Stimulated activated CD4-positive, alpha-beta T cell treated with anti-CD3 and anti-CD28 coated beads, TNF-alpha, amount 100 ng/mL, for 1 hour (primary cell): ENCODE data around the gene ZNF394.

Experiments used
- DNase-seq, 3 donors: peaks; one replicate each; pipeline ENCODE4 v3.0.0-alpha.2; 2020; ENCODE audit warnings: low read depth in 3 of 3, low spot score in 1 of 3

Gene ZNF394

DNA sequence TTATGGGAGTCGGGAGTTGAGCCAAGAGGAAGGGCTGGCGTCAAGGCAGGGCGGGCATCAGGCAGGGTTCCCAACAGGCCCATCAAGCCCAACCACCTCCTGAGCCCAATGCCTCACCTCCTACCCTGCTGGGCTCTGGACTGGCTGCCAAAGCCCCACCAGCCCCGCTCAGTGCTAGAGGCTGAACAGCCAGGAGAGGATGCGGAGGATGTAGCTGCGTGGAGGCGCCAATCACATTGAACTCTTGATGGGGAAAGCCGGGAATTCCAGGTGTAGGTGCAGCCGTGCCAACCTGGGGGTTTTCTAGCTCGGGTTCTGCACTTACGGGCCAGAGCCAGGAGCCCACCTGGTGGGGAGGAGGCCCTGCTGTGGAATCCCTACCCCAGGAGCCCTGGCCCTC lies 47.0 kb downstream of the ZNF394 start:
- no peak for DNase-seq

- no peak for DNase-seq
Observed at GRCh38 chr7:99452541-99452940, 47.5 kb downstream of the ZNF394 start.

DNA sequence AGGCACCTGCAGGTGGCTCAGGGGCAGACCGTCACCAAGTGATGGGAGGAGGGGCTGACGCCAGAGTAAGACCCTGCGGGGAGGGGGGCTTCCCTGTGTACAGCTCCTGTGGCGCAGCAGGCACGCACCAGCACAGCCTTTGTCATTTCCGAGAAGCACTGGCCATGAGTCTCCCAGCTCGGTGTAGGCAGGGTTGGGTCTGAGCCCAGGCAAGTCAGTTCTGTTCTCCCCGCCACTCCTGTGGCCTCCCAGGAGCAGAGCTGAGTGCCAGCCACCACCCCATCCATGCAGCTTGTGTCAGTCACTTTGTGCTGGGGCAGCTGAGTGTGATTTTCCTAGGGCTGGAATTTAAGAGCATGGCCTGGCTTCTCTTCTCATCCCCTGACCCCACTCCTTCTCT lies 48.1 kb downstream of the ZNF394 start:
- DNase-seq = no peak

GRCh38 chr7:99449326-99449725 lies 50.8 kb downstream of the ZNF394 start:
- no peak for DNase-seq

DNA sequence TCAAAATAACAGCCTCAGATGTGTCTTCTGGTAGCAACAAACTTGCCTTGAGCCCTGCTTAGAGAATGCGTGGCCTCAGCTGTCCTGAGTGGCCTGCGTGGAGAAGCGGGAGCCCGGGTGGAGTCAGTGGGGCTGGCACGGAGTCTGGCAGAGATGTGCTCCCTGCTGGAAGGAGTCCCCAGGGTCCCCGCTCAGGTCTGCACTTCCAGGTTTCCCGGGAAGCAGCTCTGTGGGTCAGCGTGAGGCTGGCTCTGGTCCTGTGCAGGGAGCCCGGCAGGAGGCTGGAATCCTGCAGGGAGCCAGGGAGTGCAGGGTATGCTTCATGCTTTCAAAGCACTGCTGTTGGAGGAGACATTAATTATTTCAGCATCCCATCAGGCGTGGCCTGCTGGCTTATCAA lies 51.2 kb downstream of the ZNF394 start:
- DNase-seq = no peak

DNA sequence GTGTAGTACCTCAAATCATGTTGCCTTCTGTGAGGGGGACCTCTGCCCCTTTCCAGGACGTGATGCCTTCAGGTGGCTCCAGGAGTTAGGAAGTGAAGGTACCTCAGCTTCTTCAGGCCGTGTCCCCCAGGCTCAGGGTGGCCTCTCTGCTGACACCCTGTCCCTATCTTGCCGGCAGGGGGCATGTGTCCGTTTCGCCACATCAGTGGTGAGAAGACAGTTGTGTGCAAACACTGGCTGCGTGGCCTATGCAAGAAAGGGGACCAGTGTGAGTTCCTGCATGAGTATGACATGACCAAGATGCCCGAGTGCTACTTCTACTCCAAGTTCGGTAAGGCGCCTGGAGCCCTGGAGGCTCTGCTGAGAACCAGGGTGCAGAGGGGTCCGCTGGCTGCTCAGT lies 52.1 kb downstream of the ZNF394 start:
- DNase-seq = no peak

GRCh38 chr7:99446096-99446495 lies 54.0 kb downstream of the ZNF394 start:
- no peak for DNase-seq
